ENCODE measurements around the gene DSC1.
"Not testable (repeated sequence)": the region's sequence is repeated elsewhere in the genome, so short reads cannot be mapped to it uniquely, and the experiment has no call there.

The DSC1 gene

DNA sequence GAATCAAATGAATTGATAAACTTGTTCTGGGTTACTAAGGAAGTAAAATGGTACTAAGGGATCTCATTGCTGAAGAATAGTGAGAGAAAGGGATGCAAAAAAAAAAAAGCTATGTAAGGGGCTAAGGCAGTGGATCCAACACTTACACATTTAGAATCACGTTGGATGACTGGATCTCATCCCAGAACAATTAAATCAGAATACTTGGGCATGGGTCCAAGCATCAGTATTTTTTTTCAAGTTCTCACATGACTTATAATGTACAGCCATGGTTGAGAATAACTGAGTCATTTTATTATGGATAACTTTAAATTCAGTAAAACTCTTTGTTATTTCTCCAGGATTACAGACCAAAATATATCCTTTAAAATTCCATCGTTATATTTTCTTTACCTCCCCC is 8.5 kb downstream of the DSC1 start:
- no peak for ATAC-seq (replicated peaks)
- Mint-ChIP-seq H3K27ac (no peak overlapping the region), H3K4me3 (no peak overlapping the region), H3K4me1 (no peaks in the 10 kb centered on the region), H3K9me3 (no peaks in the 10 kb centered on the region), H3K36me3 (no peaks in the 10 kb centered on the region), H3K27me3 (no peaks in the 10 kb centered on the region)
- DNase-seq, result no peak

GRCh38 chr18:31149351-31149750 is 13.3 kb downstream of the DSC1 start:
- no peaks in the 10 kb centered on the region for H3K36me3 Mint-ChIP-seq
- H3K4me1 Mint-ChIP-seq, result no peaks in the 10 kb centered on the region
- peaks cover 2 to 3% of the 10 kb centered on the region in 2 donors for H3K9me3 Mint-ChIP-seq
- no peak overlapping the region for H3K27ac Mint-ChIP-seq
- DNase-seq (no peak), ATAC-seq (replicated peaks) (no peak)
- H3K27me3 Mint-ChIP-seq, result no peaks in the 10 kb centered on the region
- H3K4me3 Mint-ChIP-seq, result no peak overlapping the region

DNA sequence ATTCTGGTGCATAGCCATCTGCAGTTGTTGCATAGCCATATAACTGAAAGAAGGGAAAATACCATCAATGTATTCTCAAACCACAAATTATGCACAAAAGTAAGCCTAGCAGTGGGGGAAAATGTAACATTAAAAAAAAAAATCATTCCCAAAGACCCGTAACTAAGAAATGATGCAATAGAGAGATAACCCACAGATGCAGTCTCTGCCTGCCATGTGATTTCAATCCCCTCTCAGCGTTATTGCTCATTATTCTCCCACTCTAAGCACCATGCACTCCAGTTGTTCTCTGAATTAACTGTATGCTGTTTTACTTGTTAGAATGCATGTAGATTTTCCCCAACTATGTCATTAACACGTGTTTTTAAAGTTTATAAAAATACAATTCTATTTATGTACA is 14.1 kb downstream of the DSC1 start:
- no peaks in the 10 kb centered on the region for H3K4me1 Mint-ChIP-seq
- DNase-seq, result no peak
- H3K27me3 Mint-ChIP-seq, result no peaks in the 10 kb centered on the region
- peaks cover 2 to 3% of the 10 kb centered on the region in 2 donors for H3K9me3 Mint-ChIP-seq
- no peak overlapping the region for H3K4me3 Mint-ChIP-seq
- no peak overlapping the region for H3K27ac Mint-ChIP-seq
- no peaks in the 10 kb centered on the region for H3K36me3 Mint-ChIP-seq
- no peak for ATAC-seq (replicated peaks)

GRCh38 chr18:31146809-31147208 is 15.8 kb downstream of the DSC1 start:
- Mint-ChIP-seq H3K4me3 (no peak overlapping the region), H3K27ac (no peak overlapping the region), H3K9me3 (peaks cover 2 to 3% of the 10 kb centered on the region in 2 donors), H3K27me3 (no peaks in the 10 kb centered on the region), H3K36me3 (no peaks in the 10 kb centered on the region), H3K4me1 (no peaks in the 10 kb centered on the region)
- no peak for DNase-seq
- ATAC-seq (replicated peaks), result no peak

GRCh38 chr18:31143025-31143424 is 19.6 kb downstream of the DSC1 start:
- Mint-ChIP-seq H3K36me3 (no peaks in the 10 kb centered on the region), H3K27ac (no peak overlapping the region), H3K4me3 (no peak overlapping the region), H3K4me1 (no peaks in the 10 kb centered on the region), H3K27me3 (no peaks in the 10 kb centered on the region), H3K9me3 (peaks cover 2 to 3% of the 10 kb centered on the region in 2 donors)
- no peak for ATAC-seq (replicated peaks)
- DNase-seq, result no peak

GRCh38 chr18:31138709-31139108 is 23.9 kb downstream of the DSC1 start:
- ATAC-seq (replicated peaks) (no peak), DNase-seq (no peak)
- Mint-ChIP-seq H3K27me3 (no peaks in the 10 kb centered on the region), H3K27ac (no peak overlapping the region), H3K4me1 (no peaks in the 10 kb centered on the region), H3K36me3 (no peaks in the 10 kb centered on the region), H3K9me3 (no peaks in the 10 kb centered on the region), H3K4me3 (no peak overlapping the region)

DNA sequence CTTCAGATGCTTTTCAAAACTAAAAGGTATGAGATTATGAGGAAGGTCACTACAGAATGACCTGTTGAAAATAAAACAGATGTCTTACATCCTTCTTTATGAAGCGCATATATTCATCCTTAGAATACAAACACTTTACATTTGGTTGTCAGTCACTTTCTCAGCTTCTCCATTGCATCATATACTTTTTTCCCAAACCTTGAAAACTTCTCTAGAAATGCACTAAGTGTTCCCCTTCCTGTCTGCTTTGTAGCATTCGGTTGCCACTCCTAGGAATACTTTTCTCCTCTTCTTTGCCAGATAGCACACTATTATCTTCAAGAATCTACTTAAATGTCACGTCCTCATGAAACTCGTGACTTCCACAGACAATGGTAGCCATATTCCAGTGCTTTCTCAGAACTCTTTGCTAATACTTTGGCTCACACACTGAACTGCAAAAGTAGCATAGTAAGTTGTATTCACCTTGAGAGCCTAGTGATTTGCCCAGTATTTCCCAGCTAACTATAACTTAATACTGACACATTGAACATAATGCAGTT is 27.6 kb downstream of the DSC1 start:
- H3K4me1 Mint-ChIP-seq, result no peaks in the 10 kb centered on the region
- ATAC-seq (replicated peaks), result no peak
- no peak overlapping the region for H3K4me3 Mint-ChIP-seq
- H3K36me3 Mint-ChIP-seq, result no peaks in the 10 kb centered on the region
- no peak overlapping the region for H3K27ac Mint-ChIP-seq
- H3K9me3 Mint-ChIP-seq, result no peaks in the 10 kb centered on the region
- no peak for DNase-seq
- no peaks in the 10 kb centered on the region for H3K27me3 Mint-ChIP-seq

GRCh38 chr18:31129398-31130115 is 33.1 kb downstream of the DSC1 start:
- H3K36me3 Mint-ChIP-seq, result no peaks in the 10 kb centered on the region
- DNase-seq, result no peak
- no peaks in the 10 kb centered on the region for H3K27me3 Mint-ChIP-seq
- no peak for ATAC-seq (replicated peaks)
- no peaks in the 10 kb centered on the region for H3K4me1 Mint-ChIP-seq
- no peak overlapping the region for H3K27ac Mint-ChIP-seq
- no peaks in the 10 kb centered on the region for H3K9me3 Mint-ChIP-seq
- H3K4me3 Mint-ChIP-seq, result no peak overlapping the region

GRCh38 chr18:31125878-31126277 is 36.8 kb downstream of the DSC1 start:
- H3K36me3 Mint-ChIP-seq, result no peaks in the 10 kb centered on the region
- DNase-seq, result no peak
- H3K9me3 Mint-ChIP-seq, result no peaks in the 10 kb centered on the region
- no peak overlapping the region for H3K4me3 Mint-ChIP-seq
- H3K27ac Mint-ChIP-seq, result no peak overlapping the region
- no peaks in the 10 kb centered on the region for H3K4me1 Mint-ChIP-seq
- no peaks in the 10 kb centered on the region for H3K27me3 Mint-ChIP-seq
- no peak for ATAC-seq (replicated peaks)

DNA sequence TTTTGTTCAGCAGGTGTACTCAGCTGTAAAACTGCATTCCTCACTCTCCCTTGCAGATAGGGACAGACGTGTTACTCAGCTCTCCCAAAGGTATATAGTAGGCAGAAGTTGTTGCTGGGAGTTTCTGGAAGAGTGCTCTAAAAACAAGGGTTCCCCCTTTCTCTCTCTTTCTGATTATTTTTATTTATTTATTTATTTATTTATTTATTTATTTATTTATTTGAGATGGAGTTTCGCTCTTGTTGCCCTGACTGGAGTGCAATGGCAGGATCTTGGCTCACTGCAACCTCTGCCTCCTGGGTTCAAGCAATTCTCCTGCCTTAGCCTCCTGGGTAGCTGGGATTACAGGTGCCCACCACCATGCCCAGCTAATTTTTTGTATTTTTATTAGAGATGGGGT is 39.5 kb downstream of the DSC1 start:
- ATAC-seq (replicated peaks); DNase-seq; H3K27ac Mint-ChIP-seq; H3K36me3 Mint-ChIP-seq; H3K9me3 Mint-ChIP-seq; H3K4me3 Mint-ChIP-seq; H3K4me1 Mint-ChIP-seq; H3K27me3 Mint-ChIP-seq: not testable (repeated sequence)

DNA sequence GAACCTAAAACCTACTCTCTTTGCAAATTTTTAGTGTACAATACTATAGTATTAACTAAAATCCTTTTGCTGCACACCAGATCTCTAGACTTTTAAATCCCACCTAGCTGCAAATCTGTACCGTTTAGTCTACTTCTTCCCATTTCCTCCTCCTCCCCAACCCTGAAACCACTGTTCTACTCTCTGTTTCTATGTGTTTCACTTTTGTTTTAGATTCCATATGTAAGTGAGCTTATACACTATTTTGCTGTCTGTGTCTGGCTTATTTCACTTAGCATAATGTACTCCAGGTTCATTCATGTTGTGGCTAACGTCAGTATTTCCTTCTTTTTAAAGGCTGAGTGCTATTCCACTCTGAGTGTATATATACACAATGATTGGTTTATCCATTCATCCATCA is 42.1 kb downstream of the DSC1 start:
- Mint-ChIP-seq H3K4me1 (no peaks in the 10 kb centered on the region), H3K27me3 (no peaks in the 10 kb centered on the region), H3K9me3 (peaks cover 0 to 8% of the 10 kb centered on the region in 2 donors)

DNA sequence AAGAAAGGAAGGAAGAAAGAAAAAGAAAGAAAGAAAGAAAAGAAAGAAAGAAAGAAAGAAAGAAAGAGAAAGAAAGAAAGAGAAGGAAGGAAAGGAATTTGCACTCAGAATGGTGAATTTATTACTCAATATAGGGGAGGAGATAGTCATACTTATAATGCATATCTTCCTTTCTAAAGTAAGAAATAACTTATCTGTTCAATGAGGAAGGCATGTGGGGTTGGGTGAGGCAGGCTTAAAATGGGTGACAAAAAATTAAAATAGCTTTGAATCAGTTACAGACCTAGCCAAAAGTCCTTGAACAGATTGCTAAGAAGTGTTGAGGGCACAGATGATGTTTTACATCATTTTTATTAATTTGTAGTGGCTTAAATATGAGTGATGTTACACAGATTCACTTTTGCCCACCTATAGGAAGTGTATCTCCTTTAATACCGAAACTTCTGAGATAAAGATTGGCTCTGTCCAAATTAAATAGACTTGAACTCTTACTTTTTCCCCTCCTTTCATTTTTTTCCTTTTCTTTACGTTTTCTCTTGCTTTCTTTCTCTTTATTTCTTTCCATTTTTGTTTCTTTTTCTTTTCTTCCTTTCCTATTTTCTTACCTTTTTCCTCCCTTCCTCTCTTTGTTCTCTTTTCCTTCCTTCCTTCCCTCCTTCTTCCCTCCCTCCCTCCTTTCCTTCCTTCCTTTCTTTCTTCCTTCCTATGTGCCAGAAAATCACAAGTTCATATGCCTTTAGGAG is 45.6 kb downstream of the DSC1 start:
- Mint-ChIP-seq H3K4me3 (no peak overlapping the region), H3K4me1 (no peaks in the 10 kb centered on the region), H3K27ac (no peak overlapping the region), H3K9me3 (peaks cover 0 to 8% of the 10 kb centered on the region in 2 donors), H3K36me3 (peaks cover 0 to 2% of the 10 kb centered on the region in 2 donors), H3K27me3 (no peaks in the 10 kb centered on the region)
- DNase-seq (no peak), ATAC-seq (replicated peaks) (no peak)

More for the DNA sequence above, 42.1 kb downstream of the DSC1 start:
- no peak overlapping the region for H3K27ac Mint-ChIP-seq
- no peak for ATAC-seq (replicated peaks)
- H3K36me3 Mint-ChIP-seq, result peaks cover 0 to 2% of the 10 kb centered on the region in 2 donors
- no peak overlapping the region for H3K4me3 Mint-ChIP-seq
- DNase-seq, result no peak

DNA sequence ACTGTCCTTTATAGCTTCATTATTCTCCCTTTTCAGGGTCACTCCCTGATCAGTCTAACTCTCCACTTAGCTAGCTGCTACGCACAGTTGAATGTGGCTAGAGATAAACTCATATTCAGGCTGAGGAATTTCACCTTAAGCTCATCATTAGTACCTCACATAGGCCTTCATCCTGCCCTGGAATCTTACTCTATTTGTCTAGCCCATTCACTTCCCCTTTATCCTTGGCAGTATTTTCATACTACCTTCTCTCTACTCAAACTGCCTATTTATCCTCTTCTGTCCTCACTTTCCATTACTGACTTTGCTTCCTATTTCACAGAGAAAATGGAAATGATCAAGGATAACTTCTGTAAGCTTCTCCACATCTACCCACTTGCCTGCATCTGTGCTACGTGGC is 49.9 kb downstream of the DSC1 start:
- Mint-ChIP-seq H3K4me3 (no peak overlapping the region), H3K36me3 (no peaks in the 10 kb centered on the region), H3K27me3 (no peaks in the 10 kb centered on the region), H3K27ac (no peak overlapping the region), H3K9me3 (peaks cover 0 to 3% of the 10 kb centered on the region in 2 donors), H3K4me1 (no peaks in the 10 kb centered on the region)
- no peak for DNase-seq
- ATAC-seq (replicated peaks), result no peak

- no peak for ATAC-seq (replicated peaks)
- H3K27ac Mint-ChIP-seq, result no peak overlapping the region
- DNase-seq, result no peak
- H3K4me3 Mint-ChIP-seq, result no peak overlapping the region
- no peaks in the 10 kb centered on the region for H3K36me3 Mint-ChIP-seq
- H3K9me3 Mint-ChIP-seq, result no peaks in the 10 kb centered on the region
- H3K27me3 Mint-ChIP-seq, result peaks cover 17 to 30% of the 10 kb centered on the region in 2 donors
- no peaks in the 10 kb centered on the region for H3K4me1 Mint-ChIP-seq
Observed at GRCh38 chr18:31105733-31106132, 56.9 kb downstream of the DSC1 start.

DNA sequence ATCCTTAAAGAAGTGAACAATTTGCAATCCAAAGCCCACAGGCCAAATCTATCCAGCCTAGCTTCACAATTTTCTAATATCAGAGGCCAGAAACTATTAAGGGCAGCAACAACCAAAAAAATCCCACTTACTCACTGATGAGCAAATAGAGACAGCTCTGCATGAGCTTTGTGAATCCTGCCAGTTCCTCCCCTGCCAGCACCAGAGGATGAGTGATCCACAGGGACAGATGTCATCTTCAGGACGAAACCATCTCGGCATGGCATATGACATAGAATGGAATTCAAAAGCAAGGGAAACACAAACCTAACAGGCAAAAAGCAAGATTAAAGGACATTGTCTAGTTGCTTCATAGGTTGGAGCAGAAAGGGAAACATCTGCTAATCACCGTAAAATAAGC is 58.2 kb downstream of the DSC1 start:
- Mint-ChIP-seq H3K4me3 (no peak overlapping the region), H3K27ac (no peak overlapping the region), H3K27me3 (peaks cover 30 to 43% of the 10 kb centered on the region in 2 donors), H3K4me1 (no peaks in the 10 kb centered on the region), H3K36me3 (no peaks in the 10 kb centered on the region), H3K9me3 (no peaks in the 10 kb centered on the region)
- ATAC-seq (replicated peaks), result no peak
- no peak for DNase-seq
